GM21825 (cell line): ENCODE results near the gene PTGIS.

Source experiments
- ATAC-seq: cut with Tn5 transposase; IDR thresholded peaks from one replicate; pipeline ENCODE4 v1.9.1; 2021; ENCODE audit warnings: mild to moderate bottlenecking, moderate library complexity; ENCODE audit not compliant: unreplicated experiment

PTGIS gene

GRCh38 chr20:49560646-49561045 lies 7.3 kb downstream of the PTGIS start:
- no peak for ATAC-seq

GRCh38 chr20:49560186-49560585 lies 7.8 kb downstream of the PTGIS start:
- ATAC-seq = no peak

DNA sequence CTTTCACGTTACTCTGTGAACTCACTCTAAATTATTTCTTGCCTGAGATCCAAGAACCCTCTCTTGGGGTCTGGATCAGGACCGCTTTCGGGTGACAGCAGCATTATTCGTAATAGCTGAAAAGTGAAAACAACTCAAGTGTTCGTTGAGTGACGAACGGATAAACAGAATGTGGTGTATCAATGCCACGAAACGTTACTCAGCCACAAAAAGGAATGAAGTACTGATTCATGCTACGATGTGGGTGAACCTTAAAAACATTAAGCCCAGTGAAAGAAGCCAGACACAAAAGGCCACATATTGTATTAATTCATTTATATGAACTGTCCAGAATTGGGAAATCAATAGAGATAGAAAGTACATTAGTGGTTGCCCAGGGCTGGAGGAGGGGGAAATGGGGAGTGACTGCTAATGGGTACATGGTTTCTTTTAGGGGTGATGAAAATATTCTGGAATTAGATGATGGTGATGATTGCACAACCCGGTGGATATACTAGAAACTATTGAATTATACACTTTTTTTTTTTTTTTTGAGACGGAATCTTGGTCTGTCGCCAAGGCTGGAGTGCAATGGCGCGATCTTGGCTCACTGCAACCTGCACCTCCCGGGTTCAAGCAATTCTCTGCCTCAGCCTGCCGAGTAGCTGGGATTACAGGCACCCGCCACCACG lies 8.4 kb downstream of the PTGIS start:
- ATAC-seq = no peak

DNA sequence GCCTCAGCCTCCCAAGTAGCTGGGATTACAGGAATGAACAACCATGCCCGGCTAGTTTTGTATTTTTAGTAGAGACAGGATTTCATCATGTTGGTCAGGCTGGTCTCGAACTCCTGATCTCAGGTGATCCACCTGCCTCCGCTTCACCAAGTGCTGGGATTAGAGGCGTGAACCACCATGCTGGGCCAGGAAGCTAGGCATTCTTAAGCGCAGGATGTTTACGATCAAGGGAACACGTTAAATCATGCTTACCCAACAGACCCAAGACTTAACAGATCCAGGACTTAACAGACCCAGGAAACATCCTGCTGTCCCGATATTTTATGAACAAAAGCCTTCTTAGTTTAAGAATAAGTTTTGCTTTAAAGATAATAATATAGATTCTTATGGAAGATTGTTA lies 9.1 kb downstream of the PTGIS start:
- ATAC-seq = no peak

GRCh38 chr20:49557449-49557848 lies 10.5 kb downstream of the PTGIS start:
- ATAC-seq = no peak

DNA sequence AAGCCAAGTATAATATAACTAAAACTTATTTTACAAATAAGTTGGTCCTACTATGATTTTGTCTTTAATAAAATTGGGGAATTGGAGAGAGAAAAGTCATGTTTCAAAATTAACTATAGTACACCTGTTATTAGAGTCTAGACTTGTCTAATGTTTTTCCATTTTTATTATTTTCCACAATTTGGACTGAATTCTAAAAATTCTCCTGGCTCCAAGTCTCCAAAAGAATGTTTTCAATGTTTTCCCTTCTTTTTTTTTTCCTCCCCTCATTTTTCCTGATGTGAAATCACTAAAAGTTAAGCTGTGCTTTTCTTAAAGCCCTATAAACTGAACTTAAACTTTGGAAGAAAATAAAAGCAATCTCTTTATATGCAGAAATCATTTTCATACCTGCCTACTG lies 11.3 kb downstream of the PTGIS start:
- no peak for ATAC-seq

- no peak for ATAC-seq
Measured at GRCh38 chr20:49549801-49550551, 18.0 kb downstream of the PTGIS start.

DNA sequence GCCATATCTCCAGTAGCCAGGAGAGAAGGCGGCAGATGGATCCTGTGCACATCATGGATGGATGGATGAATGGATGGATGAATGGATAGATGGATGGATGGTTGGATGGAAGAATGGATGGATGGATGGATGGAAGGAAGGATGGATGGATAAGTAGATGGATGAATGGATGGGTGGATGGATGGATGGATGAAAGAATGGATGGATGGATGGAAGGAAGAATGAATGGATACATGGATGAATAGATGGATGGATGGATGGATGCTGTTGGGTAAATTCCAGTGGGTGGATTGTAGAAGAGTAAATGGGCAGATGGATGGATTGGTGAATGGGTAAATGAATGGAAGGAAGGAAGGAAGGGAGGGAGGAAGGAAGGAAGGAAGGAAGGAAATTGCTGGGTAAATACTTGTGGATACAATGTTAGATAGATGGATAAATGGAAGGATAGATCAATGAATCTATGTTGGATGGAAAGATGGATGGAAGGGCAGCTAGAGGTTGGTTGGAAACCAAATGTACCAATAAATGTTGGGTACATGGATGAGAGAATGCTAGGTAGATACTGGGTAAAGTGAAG lies 19.5 kb downstream of the PTGIS start:
- no peak for ATAC-seq

DNA sequence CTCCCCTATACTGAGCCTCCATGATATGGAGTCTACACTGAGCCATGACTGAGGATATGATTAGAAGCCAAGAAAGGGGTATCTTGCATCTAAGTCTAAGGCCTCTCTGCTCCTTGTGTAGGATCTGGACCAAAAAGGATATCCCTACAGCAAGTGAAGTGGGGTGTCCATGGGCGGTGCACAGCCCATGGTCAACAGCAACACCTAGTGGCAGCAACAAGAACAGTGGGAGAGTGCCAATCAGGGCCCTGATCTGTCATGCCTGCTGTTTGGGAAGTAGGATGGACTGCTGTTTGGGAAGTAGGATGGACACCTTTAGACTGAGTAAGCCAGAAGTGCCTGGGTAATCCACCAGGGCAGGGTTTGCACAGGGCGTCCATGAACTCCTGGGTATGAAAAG lies 22.4 kb downstream of the PTGIS start:
- ATAC-seq = no peak

DNA sequence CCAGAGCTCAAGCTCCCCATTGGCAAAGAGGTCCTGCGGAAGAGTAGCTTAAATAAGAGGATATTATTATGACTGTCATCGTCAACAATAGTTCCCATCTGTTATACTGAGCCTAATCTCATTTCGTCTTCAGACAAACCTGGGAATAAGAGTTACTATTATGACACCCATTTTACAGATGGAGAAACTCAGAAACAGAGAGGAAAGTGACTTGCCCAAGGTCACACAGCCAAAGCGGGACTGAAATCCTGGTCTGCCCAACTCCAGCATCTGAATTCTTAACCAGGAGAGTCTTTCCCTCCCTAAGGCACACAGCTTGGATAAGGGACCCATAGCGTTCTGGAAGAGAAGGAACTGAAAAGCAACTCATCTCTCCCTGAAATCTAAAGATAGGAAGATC lies 23.4 kb downstream of the PTGIS start:
- no peak for ATAC-seq

- no peak for ATAC-seq
Measured at GRCh38 chr20:49543858-49544437, 24.0 kb downstream of the PTGIS start.

GRCh38 chr20:49543071-49543857 lies 24.7 kb downstream of the PTGIS start:
- no peak for ATAC-seq

- ATAC-seq = no peak
Measured at GRCh38 chr20:49542514-49542991, 25.4 kb downstream of the PTGIS start.

DNA sequence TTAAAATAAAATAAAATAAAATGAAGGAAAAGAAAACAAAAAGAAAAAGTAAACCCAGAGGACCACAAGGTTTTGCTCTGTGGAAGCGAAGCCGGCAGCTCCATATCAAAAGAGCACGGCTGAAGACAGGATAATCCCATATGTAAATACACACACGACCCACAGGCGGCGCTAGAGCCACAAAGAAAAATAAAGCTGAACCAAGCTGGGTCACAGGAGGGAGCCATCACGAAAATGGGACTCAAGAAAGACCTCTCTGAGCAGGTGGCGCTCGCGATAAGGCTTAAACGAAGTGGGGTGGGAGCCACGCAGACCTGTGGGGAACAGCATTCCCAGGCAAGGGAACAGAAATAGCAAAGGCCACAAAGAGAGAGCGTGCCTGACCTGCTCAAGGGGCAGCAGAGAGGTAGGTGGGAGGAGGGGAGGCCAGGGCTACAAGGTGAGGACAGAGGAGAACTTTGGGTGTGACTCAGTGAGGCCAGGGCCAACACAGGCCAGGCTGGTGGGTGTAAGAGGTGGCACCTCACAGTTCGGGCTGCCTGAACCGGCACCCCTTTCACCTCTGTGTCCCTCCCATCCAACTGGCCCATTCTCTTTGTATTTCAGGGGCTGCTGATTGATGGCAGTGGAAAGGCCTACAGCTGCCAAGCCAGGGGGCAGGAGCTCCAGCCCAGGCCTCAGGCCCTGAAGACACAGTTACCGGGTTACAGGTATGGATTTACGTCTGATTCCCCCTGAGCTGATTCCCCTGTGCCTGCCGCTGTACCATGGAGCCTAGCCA lies 26.0 kb downstream of the PTGIS start:
- no peak for ATAC-seq

- no peak for ATAC-seq
Measured at GRCh38 chr20:49540687-49541435, 27.1 kb downstream of the PTGIS start.

GRCh38 chr20:49540232-49540620 lies 27.7 kb downstream of the PTGIS start:
- ATAC-seq = no peak

GRCh38 chr20:49539481-49540231 lies 28.3 kb downstream of the PTGIS start:
- ATAC-seq = no peak

DNA sequence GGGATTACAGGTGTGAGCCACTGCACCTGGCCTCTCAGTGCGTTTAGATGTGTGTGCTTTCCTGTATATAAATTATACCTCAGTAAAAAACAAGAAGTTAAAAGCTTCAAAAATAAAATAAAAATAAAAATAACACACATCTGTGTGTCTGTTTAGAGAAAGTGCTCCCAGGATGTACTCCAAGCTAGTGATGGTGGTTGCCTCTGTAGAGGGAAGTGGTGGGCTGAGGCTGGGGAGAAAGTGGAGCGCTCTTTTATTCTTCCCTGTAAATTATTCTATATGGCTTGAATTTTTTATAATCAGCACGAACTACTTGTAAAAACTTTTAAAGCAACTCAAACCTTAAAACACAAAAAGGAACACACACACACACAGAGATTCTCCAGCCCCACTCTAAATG lies 29.0 kb downstream of the PTGIS start:
- ATAC-seq = no peak

GRCh38 chr20:49534255-49534712 lies 33.7 kb downstream of the PTGIS start:
- no peak for ATAC-seq
